Pancreas (tissue), 10 donors: Measurements from ENCODE around the gene KRTAP10-8. TPM values are rescaled to one million over a fixed set of nuclear protein-coding genes. Genes with fewer than 3 reads are reported as not detected.
"Not testable (repeated sequence)": the region's sequence is repeated elsewhere in the genome, so short reads cannot be mapped to it uniquely, and the experiment has no call there.

ENCODE experiments used
- ATAC-seq, 4 donors: fragments of 200-7000 bp; cut with Tn5 transposase; one replicate each; pipeline versions ENCODE4 v1.8.0 to v1.9.1; 2020; ENCODE audit warnings: mild to moderate bottlenecking in 4 of 4, moderate library complexity in 4 of 4
- DNase-seq, 6 donors: peaks; one replicate each; pipeline ENCODE4 v3.0.0-alpha.2; 2020
- FAIRE-seq: peaks from 2 replicates; lab custom pipeline; 2012; peaks lifted over from hg19 to GRCh38; lab: Jason Lieb, UNC
- H3K27ac ChIP-seq, 4 donors: fragments of 200-600 bp; sonication (generic); 1 replicate in 3 of 4; 2 replicates in 1 of 4; pipeline versions ENCODE4 v1.5.0 to v1.8.0; 2020
- H3K27me3 ChIP-seq, 4 donors: fragments of 200-600 bp; one replicate each; pipeline ENCODE4 v1.8.0; 2021
- H3K36me3 ChIP-seq, 3 donors: fragments of 200-600 bp; sonication (generic) in 1 of 3; one replicate each; pipeline versions ENCODE4 v1.5.0 to v1.8.0; 2020 to 2021
- H3K4me1 ChIP-seq, 3 donors: fragments of 200-600 bp; one replicate each; pipeline ENCODE4 v1.8.0; 2021
- H3K4me3 ChIP-seq, 4 donors: fragments of 200-600 bp; sonication (generic) in 2 of 4; one replicate each; pipeline versions ENCODE4 v1.5.0 to v1.8.0; 2020 to 2021
- H3K9me3 ChIP-seq, 4 donors: fragments of 200-600 bp; one replicate each; pipeline ENCODE4 v1.8.0; 2021
- WGBS, 2 donors: extraction: QIAGEN DNeasy Blood & Tissue Kit; methylation state at CpG; one replicate each; pipeline ENCODE4 v1.1.7; 2013; 5-methylcytosine and 5-hydroxymethylcytosine counted together
- intact Hi-C, 3 donors: fragments of 100-400 bp; cut with DNase I; formaldehyde crosslinking; loops; one replicate each; pipeline versions ENCODE4 v1.11.1 to v1.14.2; 2022
- polyA plus RNA-seq, 2 donors: library from polyadenylated mRNA; stranded (reverse); fragments of 200-250 nt; gene quantifications; one replicate each; pipeline ENCODE4 v1.2.3, GENCODE V29; 2013
- total RNA-seq, 6 donors: library from RNA; stranded (reverse); fragmentation: NEBNext Ultra II Directional in 4 of 6; extraction: Animal tissue kit (Norgen Biotek cat#: 25700) in 4 of 6; gene quantifications; one replicate each; pipeline versions ENCODE4 v1.2.1 to v1.2.4, GENCODE V29; 2021 to 2023
- TF ChIP-seq, protein P1 (sequence below), 4 donors: fragments of 200-600 bp; sonication (generic) in 3 of 4; IDR thresholded peaks; one replicate each; pipeline versions ENCODE4 v1.5.0 to v1.8.0; 2021; ENCODE audit warnings: antibody characterized with exemption in 4 of 4
- donor health status: healthy with polysubstance abuse.
- donor health status: DM: no; HTN: no; CAD: no; lungs with moderate emphysema.
- donor health status: DM: no; HTN: no; CAD: no.
- donor health status: control.
- donor health status: control.
- donor health status: Bipolar disorder and iron deficiency.
- donor health status: DM: yes; HTN: yes; CAD: no.
- donor health status: DM: no; HTN: no; CAD: no.
- donor health status: DM: no; HTN: no; CAD: no.
- donor health status: DM: yes; HTN: yes; CAD: no.

KRTAP10-8 gene
- total and polyA plus RNA-seq, 8 donors, result not detected

DNA sequence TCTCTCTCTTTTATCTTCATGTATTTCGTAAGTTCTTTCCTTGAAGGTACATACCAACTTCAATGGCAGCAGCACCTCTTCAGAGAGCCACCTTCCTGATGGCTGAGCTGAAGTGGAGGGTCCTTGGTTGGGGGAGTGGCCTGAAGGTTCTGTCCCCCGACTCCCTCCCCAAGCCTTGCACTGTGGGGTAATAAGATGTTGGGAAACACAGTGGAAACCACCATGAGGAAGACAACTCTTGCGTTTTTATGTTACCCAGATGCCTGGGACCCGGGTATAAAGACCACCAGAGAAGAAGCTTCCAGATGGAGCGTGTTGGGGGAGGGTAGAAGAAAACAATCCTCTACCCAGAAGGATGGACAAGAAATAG, 46.6 kb downstream of the KRTAP10-8 start:
- ATAC-seq (no peak), FAIRE-seq (no peak), DNase-seq (no peak)
- Histone ChIP-seq H3K4me3 (no peak overlapping the region), H3K27me3 (peaks cover 0 to 15% (median 0%) of the 10 kb centered on the region in 4 donors), H3K4me1 (no peaks in the 10 kb centered on the region), H3K27ac (no peak overlapping the region), H3K9me3 (no peaks in the 10 kb centered on the region), H3K36me3 (no peaks in the 10 kb centered on the region)
- WGBS, 2 donors, result 56 to 73% methylated on average over 5 of the region's 5 CpGs
- TF ChIP-seq, protein P1, sequence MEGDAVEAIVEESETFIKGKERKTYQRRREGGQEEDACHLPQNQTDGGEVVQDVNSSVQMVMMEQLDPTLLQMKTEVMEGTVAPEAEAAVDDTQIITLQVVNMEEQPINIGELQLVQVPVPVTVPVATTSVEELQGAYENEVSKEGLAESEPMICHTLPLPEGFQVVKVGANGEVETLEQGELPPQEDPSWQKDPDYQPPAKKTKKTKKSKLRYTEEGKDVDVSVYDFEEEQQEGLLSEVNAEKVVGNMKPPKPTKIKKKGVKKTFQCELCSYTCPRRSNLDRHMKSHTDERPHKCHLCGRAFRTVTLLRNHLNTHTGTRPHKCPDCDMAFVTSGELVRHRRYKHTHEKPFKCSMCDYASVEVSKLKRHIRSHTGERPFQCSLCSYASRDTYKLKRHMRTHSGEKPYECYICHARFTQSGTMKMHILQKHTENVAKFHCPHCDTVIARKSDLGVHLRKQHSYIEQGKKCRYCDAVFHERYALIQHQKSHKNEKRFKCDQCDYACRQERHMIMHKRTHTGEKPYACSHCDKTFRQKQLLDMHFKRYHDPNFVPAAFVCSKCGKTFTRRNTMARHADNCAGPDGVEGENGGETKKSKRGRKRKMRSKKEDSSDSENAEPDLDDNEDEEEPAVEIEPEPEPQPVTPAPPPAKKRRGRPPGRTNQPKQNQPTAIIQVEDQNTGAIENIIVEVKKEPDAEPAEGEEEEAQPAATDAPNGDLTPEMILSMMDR (IDR thresholded peaks at IDR 0.05), result no peak
- intact Hi-C loops, result no loop called here

GRCh38 chr21:44658913-44659595, 47.2 kb downstream of the KRTAP10-8 start:
- no peaks in the 10 kb centered on the region for H3K9me3 ChIP-seq
- peaks cover 0 to 15% (median 0%) of the 10 kb centered on the region in 4 donors for H3K27me3 ChIP-seq
- H3K36me3 ChIP-seq, result no peaks in the 10 kb centered on the region
- intact Hi-C loops, result no loop called here
- H3K4me1 ChIP-seq, result no peaks in the 10 kb centered on the region
- FAIRE-seq (no peak), DNase-seq (no peak), ATAC-seq (no peak)
- WGBS, 2 donors, result 36 to 37% methylated on average over 11 of the region's 11 CpGs
- TF ChIP-seq, protein P1 (IDR thresholded peaks at IDR 0.05), result no peak
- no peak overlapping the region for H3K4me3 ChIP-seq
- no peak overlapping the region for H3K27ac ChIP-seq

DNA sequence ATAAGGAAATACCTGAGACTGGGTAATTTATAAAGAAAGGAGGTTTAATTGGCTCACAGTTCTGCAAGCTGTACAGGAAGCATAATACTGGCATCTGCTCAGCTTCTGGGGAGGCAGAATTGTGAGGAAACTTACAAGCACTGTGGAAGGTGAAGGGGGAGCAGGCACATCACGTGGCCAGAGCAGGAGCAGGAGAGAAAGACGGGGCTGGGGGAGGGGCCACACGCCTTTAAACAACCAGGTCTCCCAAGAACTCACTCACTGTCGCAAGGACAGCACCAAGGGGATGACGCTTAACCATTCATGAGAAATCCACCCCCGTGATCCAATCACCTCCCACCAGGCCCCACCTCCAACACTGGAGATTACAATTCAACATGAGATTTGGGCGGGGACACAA, 49.7 kb downstream of the KRTAP10-8 start:
- H3K4me1 ChIP-seq, FAIRE-seq, H3K36me3 ChIP-seq, H3K4me3 ChIP-seq, DNase-seq, ATAC-seq, H3K9me3 ChIP-seq, intact Hi-C loops, H3K27ac ChIP-seq: not testable (repeated sequence)
- H3K27me3 ChIP-seq, result peaks cover 0 to 15% (median 0%) of the 10 kb centered on the region in 4 donors
- WGBS, 2 donors, result 51 to 59% methylated on average over 7 of the region's 7 CpGs

Other genes with a start within 250 kb of the KRTAP10-8 start
- gene LRRC3, start 156.6 kb upstream of the KRTAP10-8 start, total RNA-seq, result 1 to 10 TPM in 1 of 6 donors, under 1 TPM in 5; 0.35 to 1.7 (median 0.45) TPM
- gene LRRC3, start 156.6 kb upstream of the KRTAP10-8 start, polyA plus RNA-seq, result under 1 TPM; 0.46 to 0.66 TPM
- gene KRTAP10-1, start 71.9 kb upstream of the KRTAP10-8 start, total RNA-seq, result not detected
- not detected for gene KRTAP10-1, start 71.9 kb upstream of the KRTAP10-8 start, polyA plus RNA-seq
- not detected for gene KRTAP10-2, start 60.6 kb upstream of the KRTAP10-8 start, total RNA-seq
- not detected for gene KRTAP10-2, start 60.6 kb upstream of the KRTAP10-8 start, polyA plus RNA-seq
- gene KRTAP10-3, start 53.3 kb upstream of the KRTAP10-8 start, total RNA-seq, result not detected
- gene KRTAP10-3, start 53.3 kb upstream of the KRTAP10-8 start, polyA plus RNA-seq, result not detected
- gene KRTAP10-4, start 38.4 kb upstream of the KRTAP10-8 start, total RNA-seq, result not detected
- gene KRTAP10-4, start 38.4 kb upstream of the KRTAP10-8 start, polyA plus RNA-seq, result not detected
- not detected for gene KRTAP10-5, start 31.5 kb upstream of the KRTAP10-8 start, total RNA-seq
- not detected for gene KRTAP10-5, start 31.5 kb upstream of the KRTAP10-8 start, polyA plus RNA-seq
- gene KRTAP10-6, start 19.6 kb upstream of the KRTAP10-8 start, total RNA-seq, result not detected
- not detected for gene KRTAP10-6, start 19.6 kb upstream of the KRTAP10-8 start, polyA plus RNA-seq
- gene KRTAP10-7, start 11.5 kb upstream of the KRTAP10-8 start, total RNA-seq, result not detected
- gene KRTAP10-7, start 11.5 kb upstream of the KRTAP10-8 start, polyA plus RNA-seq, result not detected
- gene KRTAP10-9, start 15.0 kb downstream of the KRTAP10-8 start, total RNA-seq, result not detected
- gene KRTAP10-9, start 15.0 kb downstream of the KRTAP10-8 start, polyA plus RNA-seq, result not detected
- gene KRTAP10-10, start 25.3 kb downstream of the KRTAP10-8 start, total RNA-seq, result not detected
- gene KRTAP10-10, start 25.3 kb downstream of the KRTAP10-8 start, polyA plus RNA-seq, result not detected
- not detected for gene KRTAP10-11, start 34.3 kb downstream of the KRTAP10-8 start, total RNA-seq
- not detected for gene KRTAP10-11, start 34.3 kb downstream of the KRTAP10-8 start, polyA plus RNA-seq
- gene KRTAP12-4, start 42.6 kb downstream of the KRTAP10-8 start, total RNA-seq, result not detected
- gene KRTAP12-4, start 42.6 kb downstream of the KRTAP10-8 start, polyA plus RNA-seq, result not detected
- gene KRTAP12-3, start 45.9 kb downstream of the KRTAP10-8 start, total RNA-seq, result not detected
- not detected for gene KRTAP12-3, start 45.9 kb downstream of the KRTAP10-8 start, polyA plus RNA-seq
- gene KRTAP12-2, start 54.8 kb downstream of the KRTAP10-8 start, total RNA-seq, result not detected
- gene KRTAP12-2, start 54.8 kb downstream of the KRTAP10-8 start, polyA plus RNA-seq, result not detected
- not detected for gene KRTAP12-1, start 70.1 kb downstream of the KRTAP10-8 start, total RNA-seq
- gene KRTAP12-1, start 70.1 kb downstream of the KRTAP10-8 start, polyA plus RNA-seq, result not detected
- not detected for gene KRTAP10-12, start 85.1 kb downstream of the KRTAP10-8 start, total RNA-seq
- not detected for gene KRTAP10-12, start 85.1 kb downstream of the KRTAP10-8 start, polyA plus RNA-seq
- gene TSPEAR, start 99.5 kb downstream of the KRTAP10-8 start, total RNA-seq, result under 1 TPM in 5 of 6 donors, not detected in 1; 0.05 to 0.31 (median 0.17) TPM
- gene TSPEAR, start 99.5 kb downstream of the KRTAP10-8 start, polyA plus RNA-seq, result 1 to 10 TPM in 1 of 2 donors, under 1 TPM in 1; 0.42 to 1.4 TPM
- gene UBE2G2, start 189.7 kb downstream of the KRTAP10-8 start, total RNA-seq, result 10 to 100 TPM; 30.5 to 48.0 (median 39.7) TPM
- 10 to 100 TPM; 44.6 to 53.2 TPM for gene UBE2G2, start 189.7 kb downstream of the KRTAP10-8 start, polyA plus RNA-seq
- gene SUMO3, start 206.0 kb downstream of the KRTAP10-8 start, total RNA-seq, result 10 to 100 TPM; 17.3 to 29.1 (median 21.7) TPM
- 10 to 100 TPM; 14.0 to 29.1 TPM for gene SUMO3, start 206.0 kb downstream of the KRTAP10-8 start, polyA plus RNA-seq